ENCODE results near the gene GUF1. TPM values are rescaled to one million over a fixed set of nuclear protein-coding genes. Genes with fewer than 3 reads are reported as not detected.
A peak's percentile ranks its signal among the peaks of the same experiment; 100 is the strongest.

The GUF1 gene
- total and polyA plus RNA-seq, 2 of the 13 experiments (the other 11 are each of a cell fraction or from before 2014, with no cell fraction given): 10.3 to 24.6 TPM

DNA sequence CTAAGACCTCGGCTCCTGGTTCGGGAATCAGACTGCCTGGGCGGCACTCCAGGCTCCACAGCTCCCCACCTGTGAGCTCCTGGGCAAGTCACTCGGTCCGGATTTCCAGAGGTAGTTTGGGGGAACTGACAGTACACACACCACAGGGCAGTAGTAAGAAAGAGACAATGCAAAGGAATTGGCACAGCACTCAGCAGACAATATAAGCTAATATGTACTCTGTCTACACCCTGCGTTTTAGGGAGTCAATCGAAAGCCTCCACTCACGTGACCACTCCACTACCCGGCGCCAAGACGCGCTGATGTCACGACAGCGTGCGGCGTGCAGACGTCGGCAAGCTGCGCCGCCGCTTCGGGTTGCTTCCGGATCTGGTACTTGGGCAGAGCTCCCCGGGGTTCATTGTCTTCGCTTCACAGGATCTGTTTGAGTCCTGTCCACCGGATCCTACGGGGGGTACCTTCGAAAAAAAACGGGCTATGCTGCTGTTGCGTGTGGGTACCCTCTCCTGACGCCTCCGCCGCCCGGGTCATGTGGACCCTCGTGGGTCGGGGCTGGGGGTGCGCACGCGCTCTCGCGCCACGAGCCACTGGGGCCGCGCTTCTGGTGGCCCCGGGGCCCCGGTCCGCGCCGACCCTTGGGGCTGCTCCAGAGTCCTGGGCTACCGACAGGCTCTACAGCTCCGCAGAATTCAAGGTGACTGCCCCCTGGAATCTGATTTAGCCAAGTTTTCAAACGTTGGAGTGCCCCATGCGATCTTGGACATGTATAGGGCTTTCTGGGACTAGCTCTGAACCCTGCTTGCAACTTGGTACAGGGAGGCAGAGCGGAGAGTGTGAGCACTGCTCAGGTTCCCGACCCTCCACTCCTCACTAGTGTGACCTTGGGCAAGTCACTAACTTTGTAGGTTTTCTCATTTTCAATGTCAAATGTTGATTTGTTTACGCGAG, at the start of gene GUF1 (continued):
- TF ChIP-seq ZFP91 (CRISPR knock-in tag; IDR thresholded peaks at IDR 0.05; ENCODE audit: borderline replicate concordance) (peak; percentile 66; the same call in 1 of the 2 replicates), BRCA1 (CRISPR knock-in tag; IDR thresholded peaks at IDR 0.05) (no peak), ZNF546 (CRISPR knock-in tag; conservative IDR thresholded peaks at IDR 0.05) (peak; percentile 93), ZNF644 (CRISPR knock-in tag; IDR thresholded peaks at IDR 0.05; ENCODE audit: low read depth) (no peak), PHF20 (CRISPR knock-in tag; IDR thresholded peaks at IDR 0.05) (peak; percentile 97), ZNF746 (CRISPR knock-in tag; IDR thresholded peaks at IDR 0.05) (no peak), ELF3 (CRISPR knock-in tag; IDR thresholded peaks at IDR 0.05) (peak; percentile 64), ZNF224 (CRISPR knock-in tag; IDR thresholded peaks at IDR 0.05) (peak; percentile 79; the same call in 1 of the 2 replicates), NPAS2 (CRISPR knock-in tag; IDR thresholded peaks at IDR 0.05; ENCODE audit: borderline replicate concordance) (no peak), MYNN (CRISPR knock-in tag; IDR thresholded peaks at IDR 0.05; ENCODE audit: low read depth) (peak; percentile 76; the same call in 1 of the 2 replicates), ZSCAN31 (CRISPR knock-in tag; IDR thresholded peaks at IDR 0.05; ENCODE audit: low read depth) (peak; percentile 69; the same call in 1 of the 2 replicates), SAFB2 (CRISPR knock-in tag; IDR thresholded peaks at IDR 0.05; ENCODE audit: borderline replicate concordance, low read depth) (peak; percentile 92; the same call in 1 of the 2 replicates), ZGPAT (CRISPR knock-in tag; IDR thresholded peaks at IDR 0.05) (peak; percentile 92), GABPA (IDR thresholded peaks at IDR 0.05; ENCODE audit: low read depth, low read length) (0 out of 2 replicates have a peak, but pooled peaks have one; percentile 26), GABPA (CRISPR knock-in tag; IDR thresholded peaks at IDR 0.05; ENCODE audit: low read depth) (peak; percentile 81)
- TF ChIP-seq, protein P1, sequence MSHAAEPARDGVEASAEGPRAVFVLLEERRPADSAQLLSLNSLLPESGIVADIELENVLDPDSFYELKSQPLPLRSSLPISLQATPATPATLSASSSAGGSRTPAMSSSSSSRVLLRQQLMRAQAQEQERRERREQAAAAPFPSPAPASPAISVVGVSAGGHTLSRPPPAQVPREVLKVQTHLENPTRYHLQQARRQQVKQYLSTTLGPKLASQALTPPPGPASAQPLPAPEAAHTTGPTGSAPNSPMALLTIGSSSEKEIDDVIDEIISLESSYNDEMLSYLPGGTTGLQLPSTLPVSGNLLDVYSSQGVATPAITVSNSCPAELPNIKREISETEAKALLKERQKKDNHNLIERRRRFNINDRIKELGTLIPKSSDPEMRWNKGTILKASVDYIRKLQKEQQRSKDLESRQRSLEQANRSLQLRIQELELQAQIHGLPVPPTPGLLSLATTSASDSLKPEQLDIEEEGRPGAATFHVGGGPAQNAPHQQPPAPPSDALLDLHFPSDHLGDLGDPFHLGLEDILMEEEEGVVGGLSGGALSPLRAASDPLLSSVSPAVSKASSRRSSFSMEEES (CRISPR knock-in tag; IDR thresholded peaks at IDR 0.05): peak; percentile 92
- TF ChIP-seq, protein P2, sequence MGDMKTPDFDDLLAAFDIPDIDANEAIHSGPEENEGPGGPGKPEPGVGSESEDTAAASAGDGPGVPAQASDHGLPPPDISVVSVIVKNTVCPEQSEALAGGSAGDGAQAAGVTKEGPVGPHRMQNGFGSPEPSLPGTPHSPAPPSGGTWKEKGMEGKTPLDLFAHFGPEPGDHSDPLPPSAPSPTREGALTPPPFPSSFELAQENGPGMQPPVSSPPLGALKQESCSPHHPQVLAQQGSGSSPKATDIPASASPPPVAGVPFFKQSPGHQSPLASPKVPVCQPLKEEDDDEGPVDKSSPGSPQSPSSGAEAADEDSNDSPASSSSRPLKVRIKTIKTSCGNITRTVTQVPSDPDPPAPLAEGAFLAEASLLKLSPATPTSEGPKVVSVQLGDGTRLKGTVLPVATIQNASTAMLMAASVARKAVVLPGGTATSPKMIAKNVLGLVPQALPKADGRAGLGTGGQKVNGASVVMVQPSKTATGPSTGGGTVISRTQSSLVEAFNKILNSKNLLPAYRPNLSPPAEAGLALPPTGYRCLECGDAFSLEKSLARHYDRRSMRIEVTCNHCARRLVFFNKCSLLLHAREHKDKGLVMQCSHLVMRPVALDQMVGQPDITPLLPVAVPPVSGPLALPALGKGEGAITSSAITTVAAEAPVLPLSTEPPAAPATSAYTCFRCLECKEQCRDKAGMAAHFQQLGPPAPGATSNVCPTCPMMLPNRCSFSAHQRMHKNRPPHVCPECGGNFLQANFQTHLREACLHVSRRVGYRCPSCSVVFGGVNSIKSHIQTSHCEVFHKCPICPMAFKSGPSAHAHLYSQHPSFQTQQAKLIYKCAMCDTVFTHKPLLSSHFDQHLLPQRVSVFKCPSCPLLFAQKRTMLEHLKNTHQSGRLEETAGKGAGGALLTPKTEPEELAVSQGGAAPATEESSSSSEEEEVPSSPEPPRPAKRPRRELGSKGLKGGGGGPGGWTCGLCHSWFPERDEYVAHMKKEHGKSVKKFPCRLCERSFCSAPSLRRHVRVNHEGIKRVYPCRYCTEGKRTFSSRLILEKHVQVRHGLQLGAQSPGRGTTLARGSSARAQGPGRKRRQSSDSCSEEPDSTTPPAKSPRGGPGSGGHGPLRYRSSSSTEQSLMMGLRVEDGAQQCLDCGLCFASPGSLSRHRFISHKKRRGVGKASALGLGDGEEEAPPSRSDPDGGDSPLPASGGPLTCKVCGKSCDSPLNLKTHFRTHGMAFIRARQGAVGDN (CRISPR knock-in tag; IDR thresholded peaks at IDR 0.05): peak; percentile 95
- TF ChIP-seq, protein P3, sequence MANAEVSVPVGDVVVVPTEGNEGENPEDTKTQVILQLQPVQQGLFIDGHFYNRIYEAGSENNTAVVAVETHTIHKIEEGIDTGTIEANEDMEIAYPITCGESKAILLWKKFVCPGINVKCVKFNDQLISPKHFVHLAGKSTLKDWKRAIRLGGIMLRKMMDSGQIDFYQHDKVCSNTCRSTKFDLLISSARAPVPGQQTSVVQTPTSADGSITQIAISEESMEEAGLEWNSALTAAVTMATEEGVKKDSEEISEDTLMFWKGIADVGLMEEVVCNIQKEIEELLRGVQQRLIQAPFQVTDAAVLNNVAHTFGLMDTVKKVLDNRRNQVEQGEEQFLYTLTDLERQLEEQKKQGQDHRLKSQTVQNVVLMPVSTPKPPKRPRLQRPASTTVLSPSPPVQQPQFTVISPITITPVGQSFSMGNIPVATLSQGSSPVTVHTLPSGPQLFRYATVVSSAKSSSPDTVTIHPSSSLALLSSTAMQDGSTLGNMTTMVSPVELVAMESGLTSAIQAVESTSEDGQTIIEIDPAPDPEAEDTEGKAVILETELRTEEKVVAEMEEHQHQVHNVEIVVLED (CRISPR knock-in tag; IDR thresholded peaks at IDR 0.05; ENCODE audit: borderline replicate concordance): peak; percentile 100

All from HepG2 (cell line).